GM19351 (cell line): Measurements from ENCODE around the gene TRPC5OS.

Experiments
- ATAC-seq: cut with Tn5 transposase; IDR thresholded peaks from one replicate; pipeline ENCODE4 v1.9.1; 2021; ENCODE audit warnings: mild to moderate bottlenecking, moderate library complexity; ENCODE audit not compliant: unreplicated experiment

Gene TRPC5OS

GRCh38 chrX:111892375-111892774, 16.4 kb downstream of the TRPC5OS start:
- no peak for ATAC-seq

- ATAC-seq = no peak
Measured at GRCh38 chrX:111896148-111896547, 20.2 kb downstream of the TRPC5OS start.

GRCh38 chrX:111914398-111915090, 38.6 kb downstream of the TRPC5OS start:
- no peak for ATAC-seq

GRCh38 chrX:111917591-111917990, 41.6 kb downstream of the TRPC5OS start:
- ATAC-seq = no peak

DNA sequence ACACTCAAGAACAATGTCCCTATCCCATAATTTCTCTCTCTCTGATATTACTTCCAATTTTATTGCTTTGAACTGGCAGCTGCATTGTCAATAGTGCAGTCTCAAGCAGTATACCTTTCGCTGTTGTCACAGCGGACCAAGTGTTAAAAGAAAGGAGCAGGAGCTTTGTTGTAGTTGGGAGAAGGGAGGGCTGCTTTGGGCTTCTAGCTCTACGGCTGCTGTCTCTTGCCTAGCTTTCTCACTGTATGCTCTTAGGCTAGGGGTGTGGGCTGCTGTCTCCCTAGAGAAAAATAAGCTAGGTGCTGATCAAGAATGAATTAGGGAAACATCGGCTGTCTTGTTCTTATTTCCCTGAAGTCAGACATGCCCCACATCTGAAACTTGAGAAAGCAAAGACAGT, 52.5 kb downstream of the TRPC5OS start:
- ATAC-seq = no peak
